Endothelial cell (in vitro differentiated cells): ENCODE results near the gene GRHPR. TPM values are rescaled to one million over a fixed set of nuclear protein-coding genes. Genes with fewer than 3 reads are reported as not detected.

Source experiments
- DNase-seq: peaks from one replicate; pipeline ENCODE4 v3.0.0; 2021; ENCODE audit warnings: low spot score
- H3K27ac Mint-ChIP-seq: one replicate; pipeline ENCODE4 v1.8.0; 2021; ENCODE audit warnings: mixed read lengths, inconsistent platforms; ENCODE audit not compliant: unreplicated experiment
- H3K27me3 Mint-ChIP-seq: one replicate; pipeline ENCODE4 v1.8.0; 2021; ENCODE audit warnings: mild to moderate bottlenecking, moderate library complexity, mixed read lengths, inconsistent platforms; ENCODE audit not compliant: unreplicated experiment
- H3K36me3 Mint-ChIP-seq: one replicate; pipeline ENCODE4 v1.8.0; 2021; ENCODE audit warnings: mild to moderate bottlenecking, low read depth, mixed read lengths, inconsistent platforms; ENCODE audit not compliant: unreplicated experiment
- H3K4me1 Mint-ChIP-seq: one replicate; pipeline ENCODE4 v1.8.0; 2021; ENCODE audit warnings: mild to moderate bottlenecking, mixed read lengths, inconsistent platforms; ENCODE audit not compliant: unreplicated experiment
- H3K4me3 Mint-ChIP-seq: one replicate; pipeline ENCODE4 v1.8.0; 2021; ENCODE audit warnings: mild to moderate bottlenecking, mixed read lengths, inconsistent platforms; ENCODE audit not compliant: unreplicated experiment
- H3K9me3 Mint-ChIP-seq: one replicate; pipeline ENCODE4 v1.8.0; 2021; ENCODE audit warnings: mixed read lengths, inconsistent platforms; ENCODE audit not compliant: unreplicated experiment
- long read RNA-seq: library from polyadenylated mRNA; unstranded; transcript quantifications from one replicate; pipeline ENCODE4 v2.0.0, GENCODE V29; 2020; ENCODE audit not compliant: unreplicated experiment
- total RNA-seq: library from RNA; stranded (reverse); fragmentation: NEBNext Ultra II Directional; extraction: Animal tissue kit (Norgen Biotek cat#: 25700); gene quantifications from one replicate; pipeline ENCODE4 v1.2.1, GENCODE V29; 2021; ENCODE audit not compliant: unreplicated experiment
- TF ChIP-seq, protein P1 (sequence below): fragments of 200-600 bp; sonication (generic); IDR thresholded peaks from one replicate; pipeline ENCODE4 v1.5.0; 2021; ENCODE audit warnings: antibody characterized with exemption; ENCODE audit not compliant: unreplicated experiment

The GRHPR gene
- 81.5 TPM for total RNA-seq
- long read RNA-seq, transcript GRHPR-203 (9 exons, 1,080 nt) = minor isoform, 12 of 69 reads
- long read RNA-seq, transcript GRHPR-201 (9 exons, 1,280 nt) = major isoform, 39 of 69 reads
- long read RNA-seq, partial matches to known transcripts = 11 of 69 reads
- long read RNA-seq, other reads (novel, unspliced or antisense) = 6 of 69 reads

GRCh38 chr9:37422289-37423104, at the start of gene GRHPR:
TSS of gene GRHPR (plus strand) at chr9:37422696. CDS start at chr9:37422751, 55 bp downstream.
- Mint-ChIP-seq H3K36me3 (peaks cover 14% of the 10 kb centered on the region), H3K27me3 (peaks cover 4% of the 10 kb centered on the region), H3K4me1 (peaks cover 14% of the 10 kb centered on the region), H3K4me3 (peak within 1 kb of the TSS; percentile 94), H3K27ac (peak within 1 kb of the TSS; percentile 11), H3K9me3 (no peaks in the 10 kb centered on the region)
- DNase-seq = peak; percentile 78
- TF ChIP-seq, protein P1, sequence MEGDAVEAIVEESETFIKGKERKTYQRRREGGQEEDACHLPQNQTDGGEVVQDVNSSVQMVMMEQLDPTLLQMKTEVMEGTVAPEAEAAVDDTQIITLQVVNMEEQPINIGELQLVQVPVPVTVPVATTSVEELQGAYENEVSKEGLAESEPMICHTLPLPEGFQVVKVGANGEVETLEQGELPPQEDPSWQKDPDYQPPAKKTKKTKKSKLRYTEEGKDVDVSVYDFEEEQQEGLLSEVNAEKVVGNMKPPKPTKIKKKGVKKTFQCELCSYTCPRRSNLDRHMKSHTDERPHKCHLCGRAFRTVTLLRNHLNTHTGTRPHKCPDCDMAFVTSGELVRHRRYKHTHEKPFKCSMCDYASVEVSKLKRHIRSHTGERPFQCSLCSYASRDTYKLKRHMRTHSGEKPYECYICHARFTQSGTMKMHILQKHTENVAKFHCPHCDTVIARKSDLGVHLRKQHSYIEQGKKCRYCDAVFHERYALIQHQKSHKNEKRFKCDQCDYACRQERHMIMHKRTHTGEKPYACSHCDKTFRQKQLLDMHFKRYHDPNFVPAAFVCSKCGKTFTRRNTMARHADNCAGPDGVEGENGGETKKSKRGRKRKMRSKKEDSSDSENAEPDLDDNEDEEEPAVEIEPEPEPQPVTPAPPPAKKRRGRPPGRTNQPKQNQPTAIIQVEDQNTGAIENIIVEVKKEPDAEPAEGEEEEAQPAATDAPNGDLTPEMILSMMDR = no peak

- Mint-ChIP-seq H3K36me3 (no peaks in the 10 kb centered on the region), H3K27me3 (peaks cover 2% of the 10 kb centered on the region), H3K27ac (no peak overlapping the region), H3K4me3 (no peak overlapping the region), H3K9me3 (no peaks in the 10 kb centered on the region), H3K4me1 (no peaks in the 10 kb centered on the region)
- no peak for DNase-seq
- TF ChIP-seq, protein P1 = no peak
These were observed 49.7 kb upstream of the GRHPR start for GRCh38 chr9:37372839-37373238.

DNA sequence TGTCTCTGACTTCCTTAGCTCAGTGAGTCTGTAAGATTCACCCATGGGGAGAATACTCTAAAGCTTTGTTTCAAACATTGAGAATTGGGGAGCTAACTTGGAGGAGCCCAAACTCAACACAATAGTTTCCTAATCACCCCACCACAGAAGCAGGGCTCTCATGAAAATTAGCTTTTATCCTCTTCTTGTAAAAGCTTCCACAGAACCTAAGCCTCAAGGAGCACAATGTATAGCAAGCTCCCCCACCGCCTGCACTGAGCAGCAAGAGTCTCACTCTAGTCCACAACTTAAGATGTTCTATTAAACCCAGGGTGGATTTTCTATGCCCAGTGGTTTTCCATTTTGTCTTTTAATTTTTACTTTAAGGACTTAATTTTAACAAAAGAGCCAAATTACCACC, 48.9 kb upstream of the GRHPR start:
- TF ChIP-seq, protein P1 = no peak
- no peak overlapping the region for H3K27ac Mint-ChIP-seq
- H3K4me1 Mint-ChIP-seq = no peaks in the 10 kb centered on the region
- no peak overlapping the region for H3K4me3 Mint-ChIP-seq
- peaks cover 2% of the 10 kb centered on the region for H3K27me3 Mint-ChIP-seq
- DNase-seq = no peak
- no peaks in the 10 kb centered on the region for H3K36me3 Mint-ChIP-seq
- no peaks in the 10 kb centered on the region for H3K9me3 Mint-ChIP-seq

- no peak overlapping the region for H3K27ac Mint-ChIP-seq
- TF ChIP-seq, protein P1 = no peak
- peaks cover 2% of the 10 kb centered on the region for H3K27me3 Mint-ChIP-seq
- no peaks in the 10 kb centered on the region for H3K9me3 Mint-ChIP-seq
- H3K36me3 Mint-ChIP-seq = no peaks in the 10 kb centered on the region
- no peaks in the 10 kb centered on the region for H3K4me1 Mint-ChIP-seq
- H3K4me3 Mint-ChIP-seq = no peak overlapping the region
- no peak for DNase-seq
These were observed 47.6 kb upstream of the GRHPR start for GRCh38 chr9:37374892-37375291.
